BE2C (cell line): Measurements from ENCODE around the gene CCDC88C.

ENCODE experiments used
- DNase-seq: peaks from one replicate; pipeline ENCODE4 v3.0.0-alpha.2; 2020
- H3K27me3 ChIP-seq: fragments of 250-450 bp; sonication (Bioruptor Pico); 2 replicates; pipeline ENCODE4 v1.5.1; 2020; ENCODE audit warnings: mild to moderate bottlenecking
- H3K36me3 ChIP-seq: fragments of 250-450 bp; sonication (Bioruptor Pico); 2 replicates; pipeline ENCODE4 v1.5.1; 2020; ENCODE audit warnings: mild to moderate bottlenecking
- H3K4me1 ChIP-seq: fragments of 250-450 bp; sonication (Bioruptor Pico); 2 replicates; pipeline ENCODE4 v1.5.1; 2020
- H3K4me3 ChIP-seq: 2 replicates; pipeline ENCODE4 v1.5.1; 2011; ENCODE audit warnings: low read depth, low read length
- H3K9me3 ChIP-seq: fragments of 250-450 bp; sonication (Bioruptor Pico); 2 replicates; pipeline ENCODE4 v1.5.1; 2020
- TF ChIP-seq, protein P1 (sequence below): IDR thresholded peaks from 2 replicates; pipeline ENCODE4 v1.5.1; 2012; ENCODE audit warnings: mild to moderate bottlenecking, low read depth, low read length

CCDC88C gene

DNA sequence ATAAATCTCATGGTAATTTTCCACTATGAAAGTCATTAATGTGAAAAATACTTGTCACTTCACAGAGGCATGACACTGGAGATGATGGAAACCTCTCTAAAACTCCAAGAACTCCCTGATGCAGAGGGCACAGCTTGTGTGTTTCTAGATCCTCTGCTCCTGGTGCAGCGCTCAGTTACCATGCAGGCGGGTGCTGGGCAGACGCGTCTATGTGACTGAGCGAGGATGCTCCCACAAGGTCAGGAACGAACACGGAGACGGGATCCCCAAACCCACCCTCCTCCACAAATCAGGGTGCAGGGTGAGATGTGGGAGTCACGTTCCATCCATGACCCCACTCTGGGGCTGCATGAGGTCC lies 81.5 kb downstream of the CCDC88C start:
- TF ChIP-seq, protein P1, sequence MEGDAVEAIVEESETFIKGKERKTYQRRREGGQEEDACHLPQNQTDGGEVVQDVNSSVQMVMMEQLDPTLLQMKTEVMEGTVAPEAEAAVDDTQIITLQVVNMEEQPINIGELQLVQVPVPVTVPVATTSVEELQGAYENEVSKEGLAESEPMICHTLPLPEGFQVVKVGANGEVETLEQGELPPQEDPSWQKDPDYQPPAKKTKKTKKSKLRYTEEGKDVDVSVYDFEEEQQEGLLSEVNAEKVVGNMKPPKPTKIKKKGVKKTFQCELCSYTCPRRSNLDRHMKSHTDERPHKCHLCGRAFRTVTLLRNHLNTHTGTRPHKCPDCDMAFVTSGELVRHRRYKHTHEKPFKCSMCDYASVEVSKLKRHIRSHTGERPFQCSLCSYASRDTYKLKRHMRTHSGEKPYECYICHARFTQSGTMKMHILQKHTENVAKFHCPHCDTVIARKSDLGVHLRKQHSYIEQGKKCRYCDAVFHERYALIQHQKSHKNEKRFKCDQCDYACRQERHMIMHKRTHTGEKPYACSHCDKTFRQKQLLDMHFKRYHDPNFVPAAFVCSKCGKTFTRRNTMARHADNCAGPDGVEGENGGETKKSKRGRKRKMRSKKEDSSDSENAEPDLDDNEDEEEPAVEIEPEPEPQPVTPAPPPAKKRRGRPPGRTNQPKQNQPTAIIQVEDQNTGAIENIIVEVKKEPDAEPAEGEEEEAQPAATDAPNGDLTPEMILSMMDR = no peak
- no peaks in the 10 kb centered on the region for H3K4me1 ChIP-seq
- H3K27me3 ChIP-seq = no peaks in the 10 kb centered on the region
- H3K36me3 ChIP-seq = no peaks in the 10 kb centered on the region
- DNase-seq = no peak
- H3K9me3 ChIP-seq = no peaks in the 10 kb centered on the region
- no peak overlapping the region for H3K4me3 ChIP-seq

DNA sequence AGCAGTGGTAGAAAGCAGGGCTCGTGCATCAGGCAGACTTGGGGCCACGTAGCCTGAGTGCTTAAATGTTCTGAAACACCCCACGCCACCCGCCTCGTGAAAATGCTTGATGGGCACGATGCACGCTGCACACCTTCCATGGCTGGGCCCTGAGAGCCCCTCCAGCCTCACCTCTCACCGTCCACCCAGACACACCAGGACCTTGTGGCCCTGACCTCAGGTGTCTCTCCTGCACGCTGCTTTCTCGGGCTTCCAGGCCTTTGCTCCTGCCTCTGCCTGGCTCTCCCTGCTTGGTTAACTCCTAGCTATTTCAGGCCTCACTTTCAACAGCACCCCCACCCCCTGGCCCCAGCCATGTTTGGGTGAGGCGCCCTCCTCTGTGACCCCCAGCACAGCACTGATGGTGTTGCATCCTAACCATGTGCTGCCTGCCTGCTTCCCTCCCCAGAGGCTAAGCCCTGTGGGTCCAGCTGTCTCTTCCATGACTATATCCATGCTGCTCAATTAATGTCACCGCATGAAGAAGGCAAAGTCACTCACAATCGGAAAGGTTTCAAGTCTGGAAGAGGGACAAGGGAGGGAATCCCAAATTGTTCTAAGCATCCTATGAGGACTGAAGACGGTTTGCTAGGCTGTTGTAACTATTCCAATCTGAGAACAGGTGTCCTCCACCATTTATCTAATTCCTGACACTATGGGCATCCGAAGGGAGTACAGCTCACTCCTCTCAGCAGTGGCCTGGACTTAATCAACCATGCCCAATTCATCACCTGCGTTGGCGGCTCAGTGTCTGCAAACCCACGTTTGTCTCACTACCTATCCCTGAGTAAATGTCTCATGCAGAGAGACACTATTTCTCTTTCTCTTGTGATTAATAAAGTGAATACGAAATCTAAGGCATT lies 82.2 kb downstream of the CCDC88C start:
- Histone ChIP-seq H3K4me1 (no peaks in the 10 kb centered on the region), H3K27me3 (no peaks in the 10 kb centered on the region), H3K9me3 (no peaks in the 10 kb centered on the region), H3K36me3 (no peaks in the 10 kb centered on the region), H3K4me3 (no peak overlapping the region)
- TF ChIP-seq, protein P1 = no peak
- no peak for DNase-seq

DNA sequence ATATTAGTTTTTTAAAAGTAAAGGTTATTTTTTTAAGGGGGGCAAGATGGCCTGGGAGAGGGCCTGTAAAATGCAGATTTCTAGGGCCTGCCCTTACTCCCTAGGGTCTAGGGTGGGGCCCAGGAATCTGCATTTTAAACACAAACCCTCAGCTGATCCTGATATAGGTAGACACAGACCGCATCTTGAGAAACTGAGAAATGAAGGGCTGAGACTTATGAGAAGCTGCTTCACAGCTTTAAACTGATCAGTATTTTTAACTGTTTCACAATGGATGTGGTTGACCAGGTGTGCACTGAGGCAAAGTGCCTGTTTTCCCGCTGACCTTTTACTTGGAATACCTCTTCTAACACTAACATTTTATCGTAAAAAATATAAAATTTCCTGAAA lies 84.0 kb downstream of the CCDC88C start:
- H3K9me3 ChIP-seq = no peaks in the 10 kb centered on the region
- H3K4me3 ChIP-seq = no peak overlapping the region
- H3K36me3 ChIP-seq = no peaks in the 10 kb centered on the region
- H3K4me1 ChIP-seq = no peaks in the 10 kb centered on the region
- no peak for DNase-seq
- TF ChIP-seq, protein P1 = no peak
- H3K27me3 ChIP-seq = no peaks in the 10 kb centered on the region

DNA sequence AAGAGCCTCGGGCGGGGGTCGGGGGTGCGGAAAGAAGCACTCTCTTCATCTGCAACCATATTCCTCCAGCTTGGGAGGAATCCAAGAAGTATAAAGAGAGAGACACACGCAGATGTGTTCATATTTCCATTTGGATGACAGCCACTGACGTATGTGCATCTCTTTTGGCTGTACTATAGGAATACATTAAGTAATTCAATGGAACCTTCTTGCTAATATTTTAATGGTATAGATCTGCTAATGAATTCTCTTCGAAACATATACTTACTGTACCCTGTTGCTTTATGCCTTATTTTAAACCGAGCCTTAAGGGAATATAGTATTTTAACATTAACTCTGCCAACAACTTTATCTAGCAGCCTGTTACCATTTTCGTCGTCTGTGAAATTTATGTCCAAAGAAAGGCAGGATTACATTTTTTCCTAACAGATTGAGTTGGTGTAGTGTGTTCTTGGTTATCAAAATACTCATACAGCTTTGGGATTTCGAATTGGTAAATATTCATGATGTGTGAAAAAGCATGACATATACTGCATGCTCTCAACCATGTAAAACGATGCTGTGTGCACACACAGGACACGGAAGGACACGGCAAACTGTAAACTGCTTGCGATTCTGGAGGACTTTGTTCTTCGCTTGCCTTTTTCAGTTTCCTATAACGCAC lies 84.5 kb downstream of the CCDC88C start:
- Histone ChIP-seq H3K36me3 (no peaks in the 10 kb centered on the region), H3K4me3 (no peak overlapping the region), H3K27me3 (no peaks in the 10 kb centered on the region), H3K4me1 (no peaks in the 10 kb centered on the region), H3K9me3 (no peaks in the 10 kb centered on the region)
- TF ChIP-seq, protein P1 = no peak
- DNase-seq = no peak

DNA sequence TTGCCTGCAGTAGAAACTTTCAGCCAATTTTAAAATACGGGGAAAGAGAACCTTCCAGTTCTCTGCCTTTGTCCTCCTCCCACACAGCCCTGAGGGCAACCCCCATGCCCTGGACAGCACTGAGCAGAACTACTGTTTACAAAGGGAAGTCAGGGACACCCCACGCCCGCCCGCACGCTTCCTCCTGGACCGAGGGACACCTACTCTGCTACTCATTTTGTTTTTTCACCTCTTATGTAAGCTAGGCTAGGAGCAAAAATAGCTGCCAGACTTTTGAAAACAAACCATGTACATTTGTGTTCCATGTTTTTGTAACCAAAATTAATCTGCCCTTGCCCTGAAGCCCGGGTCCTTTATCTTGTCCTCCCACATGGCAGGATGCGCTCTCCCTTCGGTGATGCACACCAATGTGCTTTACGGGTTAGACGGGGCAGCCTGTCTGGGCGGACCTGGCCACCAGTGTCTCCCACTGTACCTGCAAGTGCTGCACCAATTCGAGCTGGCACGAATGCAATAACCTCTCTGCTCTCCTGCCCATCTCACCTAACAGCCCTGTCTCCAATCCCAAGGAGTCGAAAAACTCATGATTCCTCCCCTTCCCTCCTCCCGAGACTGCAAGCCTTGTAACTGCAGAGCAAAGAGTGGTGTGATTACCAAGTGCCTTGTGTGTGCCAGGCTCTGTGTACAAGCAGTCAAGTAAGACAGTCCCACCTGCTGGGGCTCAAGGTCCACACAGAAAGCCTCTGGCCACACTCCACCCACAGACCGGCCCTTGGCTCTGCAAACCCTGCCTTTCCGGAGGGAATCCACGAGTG lies 85.2 kb downstream of the CCDC88C start:
- Histone ChIP-seq H3K4me1 (no peaks in the 10 kb centered on the region), H3K36me3 (no peaks in the 10 kb centered on the region), H3K4me3 (no peak overlapping the region), H3K27me3 (no peaks in the 10 kb centered on the region), H3K9me3 (no peaks in the 10 kb centered on the region)
- TF ChIP-seq, protein P1 = no peak
- DNase-seq = no peak
